ENCODE results near the gene RLN3.

RLN3 gene

GRCh38 chr19:14056069-14056666 is 28.2 kb downstream of the RLN3 start:
- DNase-seq = no peak

GRCh38 chr19:14056741-14057356 is 28.9 kb downstream of the RLN3 start:
- DNase-seq = no peak

GRCh38 chr19:14058182-14059092 is 30.5 kb downstream of the RLN3 start:
- no peak for DNase-seq

DNA sequence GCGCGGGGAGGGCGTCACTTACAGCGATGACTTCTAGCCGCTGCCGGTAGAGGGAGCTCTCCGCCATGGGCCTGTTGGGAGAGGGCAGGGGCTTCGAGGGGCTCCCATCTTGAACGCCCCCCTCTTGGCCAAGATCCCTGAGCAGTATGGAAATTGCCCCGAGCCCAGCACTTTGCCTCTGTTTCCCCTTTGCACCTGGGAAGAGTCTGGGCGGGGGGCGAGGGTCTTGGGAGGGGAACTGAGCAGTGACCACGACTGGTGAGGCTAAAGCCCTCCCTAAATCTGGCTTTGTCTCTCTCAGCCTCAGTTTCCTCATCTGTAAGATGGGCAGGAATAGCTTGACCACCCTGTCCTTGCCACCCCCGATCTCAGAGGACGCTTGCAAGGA is 31.1 kb downstream of the RLN3 start:
- DNase-seq = no peak

DNA sequence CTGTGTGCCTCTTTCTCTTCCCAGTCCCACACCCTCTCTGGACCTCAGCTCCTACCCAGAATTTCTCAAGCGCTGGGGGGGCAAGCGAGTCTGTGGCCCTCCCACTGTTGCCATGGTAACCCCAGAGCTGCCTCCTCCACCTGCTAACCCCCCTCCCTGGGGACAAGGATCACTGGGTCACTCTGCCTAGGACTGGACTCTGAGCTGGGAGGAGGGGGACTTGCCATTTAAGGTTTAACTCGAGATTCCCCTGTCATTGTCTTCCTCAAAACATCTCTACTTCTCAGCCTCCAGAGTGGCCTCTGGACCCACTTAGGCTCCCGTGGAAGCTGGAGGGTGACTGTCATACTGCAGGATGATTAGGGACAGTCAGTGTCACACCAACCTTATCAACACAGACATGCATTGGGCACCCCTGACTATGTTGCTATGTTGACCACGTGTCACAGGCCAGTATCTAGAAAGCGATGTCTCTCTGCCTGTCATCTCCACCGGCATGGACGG is 31.8 kb downstream of the RLN3 start:
- DNase-seq = no peak

- DNase-seq = no peak
Measured at GRCh38 chr19:14061081-14061749, 33.3 kb downstream of the RLN3 start.

GRCh38 chr19:14061751-14062557 is 34.0 kb downstream of the RLN3 start, which contains the start of gene PALM3:
TSS of gene PALM3 (minus strand) at chr19:14062076. CDS start at chr19:14061980, 96 bp downstream.
- no peak for DNase-seq

GRCh38 chr19:14062558-14062855 is 34.6 kb downstream of the RLN3 start:
- DNase-seq = no peak

GRCh38 chr19:14063105-14063504 is 35.2 kb downstream of the RLN3 start:
- no peak for DNase-seq

GRCh38 chr19:14066134-14066533 is 38.2 kb downstream of the RLN3 start:
- DNase-seq = no peak

DNA sequence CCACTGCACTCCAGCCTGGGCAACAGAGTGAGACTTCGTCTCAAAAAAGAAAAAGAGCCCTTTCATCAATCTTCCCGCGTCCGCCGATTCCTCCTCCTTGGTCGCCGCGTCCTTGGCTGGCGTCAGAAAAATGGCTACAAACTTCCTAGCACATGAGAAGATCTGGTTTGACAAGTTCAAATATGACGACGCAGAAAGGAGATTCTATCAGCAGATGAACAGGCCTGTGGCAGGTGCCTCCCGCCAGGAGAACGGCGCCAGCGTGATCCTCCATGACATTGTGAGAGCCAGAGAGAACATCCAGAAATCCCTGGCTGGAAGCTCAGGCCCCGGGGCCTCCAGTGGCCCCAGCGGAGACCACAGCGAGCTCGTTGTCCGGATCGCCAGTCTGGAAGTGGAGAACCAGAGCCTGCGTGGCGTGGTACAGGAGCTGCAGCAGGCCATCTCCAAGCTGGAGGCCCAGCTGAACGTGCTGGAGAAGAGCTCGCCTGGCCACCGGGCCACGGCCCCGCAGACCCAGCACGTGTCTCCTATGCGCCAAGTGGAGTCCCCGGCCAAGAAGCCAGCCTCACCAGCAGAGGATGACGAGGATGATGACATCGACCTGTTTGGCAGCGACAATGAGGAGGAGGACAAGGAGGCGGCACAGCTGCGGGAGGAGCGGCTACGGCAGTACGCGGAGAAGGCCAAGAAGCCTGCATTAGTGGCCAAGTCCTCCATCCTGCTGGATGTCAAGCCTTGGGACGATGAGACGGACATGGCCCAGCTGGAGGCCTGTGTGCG is 42.5 kb downstream of the RLN3 start:
- DNase-seq = no peak

GRCh38 chr19:14072535-14073260 is 44.8 kb downstream of the RLN3 start, which contains the start of gene MISP3:
TSS of gene MISP3 (plus strand) at chr19:14072786. CDS start at chr19:14073310, 524 bp downstream.
- DNase-seq = no peak

GRCh38 chr19:14073261-14073924 is 45.4 kb downstream of the RLN3 start:
- no peak for DNase-seq

DNA sequence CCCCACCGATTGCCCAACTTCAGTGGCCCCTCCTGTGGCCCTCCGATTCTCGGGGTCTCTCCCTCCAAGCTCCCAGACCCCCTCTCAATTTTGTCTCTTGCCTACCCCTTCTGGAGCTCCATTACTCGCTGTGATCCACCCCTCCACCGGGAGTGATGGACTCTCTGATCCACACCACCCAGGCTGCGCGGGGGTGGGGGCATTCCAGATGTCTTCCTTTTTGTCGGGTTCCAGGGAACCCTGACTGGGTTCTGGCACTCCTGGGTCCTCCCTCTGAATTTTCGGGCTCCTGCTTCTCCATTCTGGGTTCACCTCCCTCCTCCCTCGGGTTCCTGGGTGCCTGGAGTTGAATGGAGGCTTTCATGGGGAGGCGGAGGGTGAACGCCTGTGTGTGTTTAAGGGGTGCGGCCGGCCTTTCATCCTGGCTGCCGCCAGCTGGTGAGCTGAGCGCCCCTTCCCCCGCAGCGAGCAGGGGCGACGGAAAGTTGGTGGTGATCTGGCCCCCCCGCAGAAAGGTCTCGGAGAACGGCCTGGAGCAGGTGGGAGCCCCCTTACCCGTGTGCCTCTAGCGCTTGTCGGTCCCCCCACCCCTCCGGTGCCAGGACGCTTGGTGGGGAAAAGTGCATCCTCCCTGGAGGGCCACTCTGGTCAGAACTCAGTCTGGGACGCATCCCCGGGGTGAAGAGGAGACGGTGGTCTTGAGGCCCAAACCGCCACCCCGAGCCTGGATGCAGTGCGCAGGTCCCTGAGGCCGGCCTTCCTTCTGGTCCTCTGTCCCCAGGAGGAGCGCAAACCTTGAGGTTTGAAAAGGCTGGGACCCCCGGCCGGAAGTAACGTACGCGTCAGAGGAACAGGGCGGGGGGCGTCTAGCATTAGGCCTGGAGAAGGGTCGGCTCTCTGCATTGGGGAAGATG is 46.2 kb downstream of the RLN3 start:
- DNase-seq = no peak

GRCh38 chr19:14078411-14078810 is 50.5 kb downstream of the RLN3 start:
- DNase-seq = no peak

All from 8988T (cell line).